ENCODE measurements around the gene LRP1B. TPM values are rescaled to one million over a fixed set of nuclear protein-coding genes. Genes with fewer than 3 reads are reported as not detected.

LRP1B gene
- total RNA-seq, 1 experiment from 2014 or later: 0.08 TPM

DNA sequence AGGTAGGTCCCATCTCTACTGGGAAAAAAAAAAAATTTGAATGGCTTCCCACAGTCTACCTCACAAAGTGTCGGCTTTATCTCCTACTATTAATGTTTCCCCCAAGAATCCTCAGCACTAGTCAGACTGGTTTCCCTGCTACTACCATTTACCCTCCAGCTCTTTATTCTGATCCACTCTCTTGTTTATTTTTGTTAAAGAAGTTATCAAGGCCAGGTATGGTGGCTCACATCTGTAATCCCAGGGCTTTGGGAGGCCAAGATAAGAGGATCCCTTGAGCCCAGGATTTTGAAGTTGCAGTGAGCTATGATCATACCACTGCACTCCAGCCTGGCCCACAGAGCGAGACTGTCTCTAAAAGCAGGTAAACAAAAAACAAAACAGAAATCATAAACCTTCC lies 1275.3 kb downstream of the LRP1B start:
- H3K27ac ChIP-seq: no peak overlapping the region
- H3K36me3 ChIP-seq: no peaks in the 10 kb centered on the region
- no peaks in the 10 kb centered on the region for H3K9me3 ChIP-seq (replicated peaks)
- no peak for DNase-seq (ENCODE audit: low read depth in 1 of 2, low spot score in 2 of 2)
- no peak overlapping the region for H3K4me3 ChIP-seq
- no peaks in the 10 kb centered on the region for H3K27me3 ChIP-seq (replicated peaks)
- H3K4me1 ChIP-seq (replicated peaks): no peaks in the 10 kb centered on the region

DNA sequence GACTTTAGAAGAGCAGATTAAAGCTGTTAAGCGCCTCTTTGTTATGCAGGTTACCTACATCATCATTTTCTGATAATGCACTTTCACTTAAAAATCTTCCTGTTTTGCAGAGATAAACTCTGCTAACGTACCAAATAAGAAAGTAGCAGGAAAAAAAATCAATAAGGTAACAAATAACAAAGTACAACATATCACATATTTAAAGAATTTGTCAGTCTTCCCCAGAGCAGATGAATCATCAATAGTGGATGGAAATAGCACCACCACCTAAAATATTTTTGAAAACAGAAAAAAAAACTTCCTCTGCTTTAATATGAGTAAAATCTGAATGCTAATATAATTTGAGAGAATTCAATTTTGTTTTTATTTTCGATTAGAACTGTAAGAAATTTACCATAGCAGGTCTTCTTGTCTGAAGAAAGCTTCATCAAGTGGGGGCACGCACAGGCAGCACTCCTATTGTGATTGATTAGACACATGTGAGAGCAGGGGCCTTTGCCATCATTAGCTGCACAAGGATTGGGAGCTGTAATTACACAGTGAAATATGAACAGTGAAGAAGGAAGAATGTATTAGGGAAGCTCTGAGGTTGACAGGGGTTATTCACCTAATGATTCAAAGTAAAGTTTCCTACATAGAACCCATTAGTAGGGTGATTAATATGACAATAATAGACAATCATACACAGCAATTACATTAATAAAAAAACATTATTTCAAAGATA lies 1279.4 kb downstream of the LRP1B start:
- no peaks in the 10 kb centered on the region for H3K9me3 ChIP-seq (replicated peaks)
- no peaks in the 10 kb centered on the region for H3K36me3 ChIP-seq
- no peaks in the 10 kb centered on the region for H3K27me3 ChIP-seq (replicated peaks)
- no peak overlapping the region for H3K27ac ChIP-seq
- no peak overlapping the region for H3K4me3 ChIP-seq
- DNase-seq (ENCODE audit: low read depth in 1 of 2, low spot score in 2 of 2): no peak
- no peaks in the 10 kb centered on the region for H3K4me1 ChIP-seq (replicated peaks)

DNA sequence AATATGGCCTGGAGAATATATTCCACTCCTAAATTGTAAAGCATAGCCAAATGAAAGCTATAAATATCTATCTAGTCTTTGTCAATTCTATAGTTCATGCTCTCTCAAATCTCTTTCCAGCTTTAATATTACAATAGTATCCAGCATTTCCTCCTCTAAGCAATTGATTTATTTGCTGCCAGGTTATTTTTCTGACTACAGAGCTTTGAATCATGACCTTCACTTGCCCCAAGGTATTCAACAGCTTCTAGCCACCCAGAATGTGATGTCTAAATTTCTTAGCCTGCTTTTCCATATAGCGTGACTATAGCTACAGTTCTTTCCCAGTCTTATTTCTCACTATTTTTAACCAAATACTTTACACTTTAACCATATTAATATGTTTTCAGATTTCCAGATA lies 1287.6 kb downstream of the LRP1B start:
- no peaks in the 10 kb centered on the region for H3K27me3 ChIP-seq (replicated peaks)
- no peaks in the 10 kb centered on the region for H3K9me3 ChIP-seq (replicated peaks)
- H3K27ac ChIP-seq: no peak overlapping the region
- no peak overlapping the region for H3K4me3 ChIP-seq
- no peaks in the 10 kb centered on the region for H3K4me1 ChIP-seq (replicated peaks)
- no peaks in the 10 kb centered on the region for H3K36me3 ChIP-seq
- DNase-seq (ENCODE audit: low read depth in 1 of 2, low spot score in 2 of 2): no peak

DNA sequence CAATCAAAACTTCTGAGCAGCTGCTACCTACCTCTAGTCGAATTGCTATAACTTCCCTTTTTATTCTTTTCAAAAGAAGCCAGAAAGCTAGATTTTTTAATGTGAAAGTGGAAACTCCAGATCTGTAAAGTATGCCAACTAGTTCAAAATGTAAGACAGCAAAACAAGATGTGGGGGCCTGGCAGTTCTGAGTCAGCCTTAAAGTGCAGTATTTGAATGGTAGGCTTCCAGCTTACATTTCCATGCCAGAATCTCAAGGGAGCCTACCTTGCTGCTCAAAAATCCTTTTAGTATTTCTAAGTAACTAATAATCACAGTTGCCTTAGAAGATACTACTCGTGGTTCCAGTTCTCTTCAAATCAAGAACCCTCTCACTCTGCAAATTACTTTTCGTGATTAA lies 1288.7 kb downstream of the LRP1B start:
- H3K27me3 ChIP-seq (replicated peaks): no peaks in the 10 kb centered on the region
- no peaks in the 10 kb centered on the region for H3K4me1 ChIP-seq (replicated peaks)
- no peak overlapping the region for H3K4me3 ChIP-seq
- H3K27ac ChIP-seq: no peak overlapping the region
- no peak for DNase-seq (ENCODE audit: low read depth in 1 of 2, low spot score in 2 of 2)
- H3K9me3 ChIP-seq (replicated peaks): no peaks in the 10 kb centered on the region
- H3K36me3 ChIP-seq: no peaks in the 10 kb centered on the region

DNA sequence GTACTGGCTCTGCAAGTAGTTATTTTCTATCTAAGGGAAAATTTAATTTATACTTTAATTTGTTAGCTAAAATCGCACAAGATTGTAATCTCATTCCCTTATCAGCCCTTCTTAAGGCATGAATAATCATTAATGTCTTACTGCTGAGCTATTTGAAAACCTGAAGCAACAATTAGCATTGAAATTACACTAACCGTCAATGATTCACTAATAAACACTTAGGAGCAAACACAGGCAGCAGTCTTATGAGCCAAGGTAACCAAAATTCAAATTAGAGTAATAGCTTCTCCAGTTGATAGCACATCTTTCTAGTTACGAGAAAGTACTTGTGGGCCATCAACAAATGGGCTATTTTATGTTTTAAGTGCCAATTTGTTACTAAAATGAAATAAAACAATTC lies 1289.7 kb downstream of the LRP1B start:
- Histone ChIP-seq H3K9me3 (replicated peaks) (no peaks in the 10 kb centered on the region), H3K4me3 (no peak overlapping the region), H3K27me3 (replicated peaks) (no peaks in the 10 kb centered on the region), H3K27ac (no peak overlapping the region), H3K36me3 (no peaks in the 10 kb centered on the region), H3K4me1 (replicated peaks) (no peaks in the 10 kb centered on the region)
- no peak for DNase-seq (ENCODE audit: low read depth in 1 of 2, low spot score in 2 of 2)

DNA sequence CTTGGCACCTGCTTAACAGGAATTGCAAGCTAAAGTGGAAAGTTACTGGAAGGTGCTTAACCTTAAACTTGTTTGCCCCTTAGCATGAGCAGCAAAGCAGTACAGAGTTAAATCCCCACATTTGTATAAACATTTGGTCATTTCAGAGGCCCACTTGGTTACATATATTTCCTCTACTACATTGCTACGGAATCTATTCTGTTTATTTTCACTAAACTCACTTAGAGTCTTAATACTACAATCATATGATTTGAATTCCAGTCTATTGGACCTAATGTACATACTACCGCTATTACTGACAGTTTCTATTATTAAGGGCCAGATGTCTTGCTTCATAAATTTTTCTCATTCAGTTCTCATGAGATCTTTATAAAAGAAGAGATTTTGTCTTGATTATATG lies 1294.0 kb downstream of the LRP1B start:
- Histone ChIP-seq H3K36me3 (no peaks in the 10 kb centered on the region), H3K4me1 (replicated peaks) (no peaks in the 10 kb centered on the region), H3K9me3 (replicated peaks) (no peaks in the 10 kb centered on the region), H3K4me3 (no peak overlapping the region), H3K27ac (no peak overlapping the region), H3K27me3 (replicated peaks) (no peaks in the 10 kb centered on the region)
- no peak for DNase-seq (ENCODE audit: low read depth in 1 of 2, low spot score in 2 of 2)

DNA sequence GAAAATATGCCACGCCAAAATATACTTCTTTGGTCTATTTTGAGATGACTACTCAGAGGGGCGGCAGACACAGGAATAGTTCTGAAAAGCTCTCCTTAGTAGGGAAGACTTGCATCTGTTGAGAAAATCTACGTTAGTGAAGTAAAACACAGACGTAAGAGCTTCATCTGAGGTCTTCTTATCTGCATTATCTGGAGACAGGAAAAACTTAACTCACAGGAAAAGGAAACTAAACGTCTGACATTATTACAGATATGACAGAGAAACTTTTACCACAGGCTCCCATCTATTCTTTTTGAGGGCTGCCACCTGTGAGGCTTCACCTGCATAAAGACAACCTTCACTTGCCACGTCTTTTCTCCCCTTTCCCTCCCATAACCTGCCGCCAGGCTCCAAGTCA lies 1295.7 kb downstream of the LRP1B start:
- Histone ChIP-seq H3K4me3 (no peak overlapping the region), H3K4me1 (replicated peaks) (no peaks in the 10 kb centered on the region), H3K27ac (no peak overlapping the region), H3K36me3 (no peaks in the 10 kb centered on the region), H3K9me3 (replicated peaks) (no peaks in the 10 kb centered on the region), H3K27me3 (replicated peaks) (no peaks in the 10 kb centered on the region)
- DNase-seq (ENCODE audit: low read depth in 1 of 2, low spot score in 2 of 2): no peak

DNA sequence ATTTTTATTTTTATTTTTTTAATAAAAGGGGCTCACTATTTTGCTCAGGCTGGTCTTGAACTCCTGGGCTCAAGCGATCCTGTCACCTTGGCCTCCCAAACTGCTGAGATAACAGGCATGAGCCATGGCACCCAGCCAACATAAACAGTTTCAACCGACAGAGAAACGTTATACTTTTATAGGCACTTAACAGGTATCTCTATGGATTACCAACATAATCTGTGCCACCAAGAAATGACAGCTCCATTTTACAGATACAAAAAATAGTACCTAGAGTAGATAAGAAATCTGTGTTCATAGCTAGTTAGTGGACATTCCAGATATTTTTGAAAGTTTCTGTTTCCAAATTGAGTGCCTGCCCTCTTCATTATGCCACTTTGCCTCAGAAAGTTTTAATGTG lies 1316.7 kb downstream of the LRP1B start:
- H3K27me3 ChIP-seq (replicated peaks): no peaks in the 10 kb centered on the region
- no peak overlapping the region for H3K4me3 ChIP-seq
- H3K27ac ChIP-seq: no peak overlapping the region
- H3K9me3 ChIP-seq (replicated peaks): no peaks in the 10 kb centered on the region
- no peaks in the 10 kb centered on the region for H3K4me1 ChIP-seq (replicated peaks)
- no peaks in the 10 kb centered on the region for H3K36me3 ChIP-seq
- DNase-seq (ENCODE audit: low read depth in 1 of 2, low spot score in 2 of 2): no peak

DNA sequence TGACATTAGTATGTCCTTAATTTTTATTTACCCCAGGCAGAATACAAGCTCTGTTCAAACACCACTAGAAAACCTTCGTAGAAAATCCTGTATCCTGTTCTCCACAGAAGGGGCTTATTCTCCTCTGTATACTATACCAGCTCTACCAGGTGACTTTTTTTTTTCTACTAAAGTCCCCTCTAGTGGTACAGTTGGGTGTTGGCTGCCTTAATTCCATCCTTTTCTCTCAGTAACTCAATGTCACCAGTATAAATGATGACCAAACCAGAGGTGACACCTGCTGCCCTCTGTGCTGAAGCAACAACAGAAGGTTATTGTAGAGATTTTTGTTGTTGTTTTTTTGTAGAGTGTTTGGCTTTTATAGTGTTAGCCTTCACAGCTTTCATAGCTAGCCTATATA lies 1322.0 kb downstream of the LRP1B start:
- H3K36me3 ChIP-seq: no peaks in the 10 kb centered on the region

DNA sequence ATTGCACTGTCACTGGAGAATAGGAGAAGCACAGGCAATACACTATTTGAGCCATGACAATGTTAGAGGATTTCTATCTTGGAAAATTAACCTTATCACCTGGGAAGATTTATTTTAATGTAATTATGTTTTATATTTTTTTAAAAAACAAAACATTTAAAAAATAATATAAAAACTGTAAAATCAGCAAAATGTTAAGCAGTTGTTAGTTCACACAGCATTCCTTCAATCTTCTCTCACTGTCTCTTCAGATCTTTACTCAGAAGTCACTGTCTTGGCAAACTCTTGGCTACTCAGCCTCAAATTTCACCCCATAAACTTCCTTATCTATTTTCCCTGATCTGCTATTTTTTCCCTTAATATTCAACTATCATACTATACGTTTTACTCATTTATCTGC lies 1322.6 kb downstream of the LRP1B start:
- Histone ChIP-seq H3K36me3 (no peaks in the 10 kb centered on the region), H3K4me1 (replicated peaks) (no peaks in the 10 kb centered on the region), H3K27me3 (replicated peaks) (no peaks in the 10 kb centered on the region), H3K9me3 (replicated peaks) (no peaks in the 10 kb centered on the region), H3K27ac (no peak overlapping the region), H3K4me3 (no peak overlapping the region)
- no peak for DNase-seq (ENCODE audit: low read depth in 1 of 2, low spot score in 2 of 2)

More for the DNA sequence above, 1322.0 kb downstream of the LRP1B start:
- H3K4me3 ChIP-seq: no peak overlapping the region
- H3K9me3 ChIP-seq (replicated peaks): no peaks in the 10 kb centered on the region
- no peak for DNase-seq (ENCODE audit: low read depth in 1 of 2, low spot score in 2 of 2)
- no peak overlapping the region for H3K27ac ChIP-seq
- H3K27me3 ChIP-seq (replicated peaks): no peaks in the 10 kb centered on the region
- H3K4me1 ChIP-seq (replicated peaks): no peaks in the 10 kb centered on the region

DNA sequence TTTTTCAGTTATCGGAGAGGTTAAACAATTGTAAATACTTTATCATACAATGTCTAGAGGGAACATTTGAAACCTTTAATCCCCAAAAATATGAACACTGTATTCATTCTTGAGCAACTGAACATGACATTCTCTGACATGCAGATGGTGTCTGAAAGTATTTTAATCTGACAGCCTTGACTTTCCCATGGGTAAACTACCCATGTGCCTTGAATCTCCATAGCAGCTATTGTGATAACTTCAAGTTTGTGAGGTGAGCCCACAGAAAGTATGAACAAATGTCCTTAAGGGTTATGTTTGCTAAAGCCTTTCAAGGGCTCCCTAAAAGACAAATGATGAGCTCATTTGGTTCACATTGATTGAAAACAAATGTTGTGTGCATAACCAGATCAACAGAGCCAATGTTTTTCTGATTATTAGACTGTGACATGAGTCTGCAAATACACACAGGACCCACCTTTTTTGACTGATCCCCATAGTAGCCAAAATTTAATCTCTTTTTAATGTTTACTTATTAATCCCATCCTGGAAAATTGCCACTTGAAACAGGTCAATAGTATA lies 1326.0 kb downstream of the LRP1B start:
- no peaks in the 10 kb centered on the region for H3K9me3 ChIP-seq (replicated peaks)

DNA sequence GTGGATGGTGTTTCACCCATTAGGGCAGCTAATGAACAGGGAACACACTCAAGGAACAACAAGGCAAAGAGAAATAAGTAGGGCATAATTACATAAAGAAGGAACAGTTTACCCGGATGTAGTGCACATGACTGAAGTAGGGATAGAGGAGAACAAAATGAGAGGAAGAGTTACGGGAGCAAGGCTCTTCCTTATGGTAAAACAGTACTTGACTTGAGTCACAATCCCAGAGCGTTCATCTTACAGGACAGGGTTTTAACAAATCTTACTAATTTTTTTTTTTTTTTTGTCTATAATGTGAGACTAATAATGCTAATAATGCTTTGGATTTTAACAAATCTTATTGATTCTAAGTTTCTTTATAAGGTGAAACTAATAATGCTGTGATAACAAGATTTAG lies 1329.5 kb downstream of the LRP1B start:
- Histone ChIP-seq H3K9me3 (replicated peaks) (no peaks in the 10 kb centered on the region), H3K36me3 (no peaks in the 10 kb centered on the region), H3K27ac (no peak overlapping the region), H3K27me3 (replicated peaks) (no peaks in the 10 kb centered on the region), H3K4me3 (no peak overlapping the region), H3K4me1 (replicated peaks) (no peaks in the 10 kb centered on the region)
- no peak for DNase-seq (ENCODE audit: low read depth in 1 of 2, low spot score in 2 of 2)

More for the DNA sequence above, 1326.0 kb downstream of the LRP1B start:
- H3K4me1 ChIP-seq (replicated peaks): no peaks in the 10 kb centered on the region
- H3K27ac ChIP-seq: no peak overlapping the region
- no peaks in the 10 kb centered on the region for H3K36me3 ChIP-seq
- DNase-seq (ENCODE audit: low read depth in 1 of 2, low spot score in 2 of 2): no peak
- no peaks in the 10 kb centered on the region for H3K27me3 ChIP-seq (replicated peaks)
- H3K4me3 ChIP-seq: no peak overlapping the region

DNA sequence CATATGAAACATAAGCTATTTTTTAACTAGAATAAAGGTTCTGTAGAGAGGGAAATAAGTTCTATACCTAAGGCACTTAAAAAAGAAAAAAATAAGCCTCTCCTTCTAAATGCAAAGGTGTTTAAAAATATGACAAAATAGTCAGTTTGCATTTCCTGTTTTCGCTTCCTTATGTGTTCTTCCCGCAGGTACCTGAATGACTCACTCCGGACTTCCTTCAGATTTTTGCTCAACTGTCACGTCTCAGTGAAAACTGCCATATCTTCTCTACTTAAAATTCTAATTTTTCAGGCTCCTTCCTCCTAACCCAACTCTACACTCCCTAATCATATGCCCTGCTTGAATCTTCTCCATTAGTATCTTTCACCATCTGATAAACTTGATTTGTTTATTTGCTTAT lies 1333.1 kb downstream of the LRP1B start:
- DNase-seq (ENCODE audit: low read depth in 1 of 2, low spot score in 2 of 2): no peak
- Histone ChIP-seq H3K4me1 (replicated peaks) (no peaks in the 10 kb centered on the region), H3K27ac (no peak overlapping the region), H3K36me3 (no peaks in the 10 kb centered on the region), H3K4me3 (no peak overlapping the region), H3K27me3 (replicated peaks) (no peaks in the 10 kb centered on the region), H3K9me3 (replicated peaks) (no peaks in the 10 kb centered on the region)

DNA sequence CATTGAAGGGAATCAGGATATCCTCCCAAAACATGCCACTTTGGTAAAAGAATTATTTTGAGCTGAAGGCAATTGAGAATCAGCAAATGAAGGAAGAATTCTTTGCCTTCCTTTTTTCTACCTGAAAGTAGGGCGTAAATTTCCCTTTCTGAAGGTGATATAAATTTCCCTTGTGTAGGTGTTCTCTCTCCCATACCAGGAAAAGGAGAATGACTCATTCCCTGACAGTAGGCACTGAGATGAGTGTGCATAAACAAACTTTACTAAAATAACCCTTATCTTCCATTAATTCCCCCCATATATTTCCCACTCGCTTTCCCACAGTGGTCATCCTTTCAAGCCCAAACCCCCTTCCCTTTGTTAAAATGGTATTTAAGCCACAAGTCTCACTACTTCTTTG lies 1339.0 kb downstream of the LRP1B start:
- no peak for DNase-seq (ENCODE audit: low read depth in 1 of 2, low spot score in 2 of 2)
- no peaks in the 10 kb centered on the region for H3K4me1 ChIP-seq (replicated peaks)
- no peaks in the 10 kb centered on the region for H3K9me3 ChIP-seq (replicated peaks)
- no peaks in the 10 kb centered on the region for H3K27me3 ChIP-seq (replicated peaks)
- no peaks in the 10 kb centered on the region for H3K36me3 ChIP-seq
- H3K4me3 ChIP-seq: no peak overlapping the region
- H3K27ac ChIP-seq: no peak overlapping the region

DNA sequence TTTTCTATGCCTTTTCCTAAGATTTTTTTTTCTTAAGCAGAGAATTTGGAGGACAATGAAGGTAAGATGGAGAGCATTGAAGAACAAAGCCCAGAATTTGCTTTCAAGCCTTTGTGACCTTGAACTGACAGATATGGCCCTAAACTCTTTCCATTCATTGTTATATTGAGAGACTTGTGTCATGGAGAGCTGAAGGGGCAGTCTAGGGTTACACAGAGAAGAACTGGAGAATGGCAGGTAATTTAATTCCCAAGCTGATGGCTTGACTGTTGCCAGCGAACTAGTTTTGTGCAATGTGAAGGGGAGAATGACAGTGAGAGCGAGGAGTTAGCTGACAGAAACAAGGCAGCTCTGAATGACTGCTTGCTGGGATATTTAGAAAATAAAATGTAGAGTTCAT lies 1344.2 kb downstream of the LRP1B start:
- H3K36me3 ChIP-seq: no peaks in the 10 kb centered on the region
- no peak for DNase-seq (ENCODE audit: low read depth in 1 of 2, low spot score in 2 of 2)
- H3K27me3 ChIP-seq (replicated peaks): no peaks in the 10 kb centered on the region
- H3K4me3 ChIP-seq: no peak overlapping the region
- no peaks in the 10 kb centered on the region for H3K9me3 ChIP-seq (replicated peaks)
- peaks cover 5% of the 10 kb centered on the region for H3K4me1 ChIP-seq (replicated peaks)
- H3K27ac ChIP-seq: no peak overlapping the region
